ENCODE measurements around the gene MYLK. TPM values are rescaled to one million over a fixed set of nuclear protein-coding genes. Genes with fewer than 3 reads are reported as not detected.

MYLK gene
- polyA plus RNA-seq, 1 donor from 2014 or later = 2.4 TPM

DNA sequence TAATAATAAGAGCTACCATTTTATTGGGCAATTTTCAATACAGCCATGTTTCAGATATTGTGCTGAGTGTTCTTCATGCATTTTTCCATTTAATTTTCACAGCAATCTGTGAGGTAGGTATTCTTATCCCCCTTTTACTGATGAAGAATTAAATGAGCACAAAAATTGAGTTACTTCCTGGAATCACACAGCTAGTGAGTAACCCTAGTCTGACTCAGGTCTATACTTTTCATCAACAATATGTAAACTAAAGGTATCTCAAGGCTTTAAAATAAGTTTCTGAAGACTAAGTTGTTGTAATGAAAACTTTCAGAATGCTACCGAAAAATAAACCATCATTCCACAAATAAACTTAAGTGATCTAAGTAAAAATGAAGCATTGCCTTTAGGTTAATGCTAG lies 321.6 kb downstream of the MYLK start:
- Mint-ChIP-seq H3K36me3 (peaks cover 2% of the 10 kb centered on the region), H3K4me1 (peaks cover 3 to 8% (median 5%) of the 10 kb centered on the region in 3 donors), H3K9me3 (no peaks in the 10 kb centered on the region), H3K27ac (no peak overlapping the region), H3K27me3 (no peaks in the 10 kb centered on the region), H3K4me3 (no peak overlapping the region)

DNA sequence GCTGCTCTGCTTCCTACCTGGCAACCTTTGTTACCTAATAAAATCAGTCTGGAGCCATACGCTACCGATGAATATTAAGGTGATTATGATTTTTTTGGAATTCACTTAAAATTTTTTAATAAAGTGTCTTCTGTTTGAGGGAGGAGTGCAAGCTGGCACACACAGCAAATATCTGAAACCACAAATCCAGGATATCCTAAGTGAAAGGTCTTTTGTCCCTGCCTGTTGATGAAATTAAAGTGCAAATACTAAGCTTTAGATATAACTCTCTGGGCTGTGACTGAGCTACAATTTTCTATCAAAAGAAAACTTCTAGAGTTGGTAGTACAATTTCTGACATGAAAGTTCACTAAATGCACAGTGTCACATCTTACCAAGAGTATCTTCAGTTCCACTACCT lies 322.9 kb downstream of the MYLK start:
- no peak overlapping the region for H3K4me3 Mint-ChIP-seq
- peak overlapping the region in 1 of 3 donors; percentile 84 for H3K27ac Mint-ChIP-seq
- H3K4me1 Mint-ChIP-seq = peaks cover 3 to 8% (median 5%) of the 10 kb centered on the region in 3 donors
- H3K27me3 Mint-ChIP-seq = no peaks in the 10 kb centered on the region
- H3K36me3 Mint-ChIP-seq = peaks cover 7% of the 10 kb centered on the region
- H3K9me3 Mint-ChIP-seq = no peaks in the 10 kb centered on the region

Other genes with a start within 250 kb of the MYLK start
- gene CCDC14, start 76.9 kb upstream of the MYLK start, polyA plus RNA-seq = 2.6 TPM
- gene ROPN1, start 107.8 kb upstream of the MYLK start, polyA plus RNA-seq = not detected
- 0.21 TPM for gene KALRN, start 149.0 kb upstream of the MYLK start, polyA plus RNA-seq